Suppressor macrophage (primary cell): Measurements from ENCODE around the gene IRF8.
"Not testable (repeated sequence)": the region's sequence is repeated elsewhere in the genome, so short reads cannot be mapped to it uniquely, and the experiment has no call there.

Source experiments
- DNase-seq, 4 experiments: peaks; one replicate each; pipeline ENCODE4 v3.0.0-alpha.2; 2020 to 2022

IRF8 gene

DNA sequence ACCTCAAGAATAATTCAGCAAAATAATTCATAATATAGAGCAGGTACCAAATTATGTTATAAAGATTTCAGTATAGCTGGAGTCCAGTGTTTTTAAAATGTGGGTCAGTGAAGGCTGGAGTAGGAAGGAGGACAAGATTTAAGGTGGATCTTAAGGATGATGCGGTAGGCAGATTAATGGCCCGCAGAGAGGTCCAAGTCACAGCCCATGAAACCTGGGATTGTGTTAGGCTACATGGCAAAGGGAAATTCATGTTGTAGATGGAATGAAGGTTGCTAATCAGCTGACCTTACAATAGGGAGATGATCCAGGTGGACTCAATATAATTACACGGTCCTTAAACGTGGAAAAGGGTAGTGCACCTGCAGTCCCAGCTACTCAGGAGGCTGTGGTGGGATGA, 6.2 kb upstream of the IRF8 start:
- DNase-seq, result no peak

DNA sequence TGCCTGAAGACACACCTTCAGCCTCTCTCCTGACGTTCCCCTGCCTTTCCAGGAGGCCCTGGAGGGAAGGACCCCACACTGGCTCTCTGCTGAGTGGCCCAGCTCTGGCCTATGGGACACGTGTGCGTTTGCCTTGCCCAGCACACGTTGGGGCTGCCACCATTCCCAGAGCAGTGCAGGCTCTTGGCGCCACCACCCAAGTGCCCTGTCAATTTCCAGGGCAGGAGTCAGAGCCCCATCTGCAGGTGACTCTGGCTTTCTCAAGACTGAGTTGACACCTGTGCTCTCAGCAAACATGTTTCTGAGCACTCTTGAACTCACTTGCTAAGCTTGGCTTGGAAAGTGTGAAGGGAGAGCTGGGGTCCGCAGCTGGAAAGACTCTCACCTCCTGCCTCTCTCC, 4.7 kb upstream of the IRF8 start:
- no peak for DNase-seq

DNA sequence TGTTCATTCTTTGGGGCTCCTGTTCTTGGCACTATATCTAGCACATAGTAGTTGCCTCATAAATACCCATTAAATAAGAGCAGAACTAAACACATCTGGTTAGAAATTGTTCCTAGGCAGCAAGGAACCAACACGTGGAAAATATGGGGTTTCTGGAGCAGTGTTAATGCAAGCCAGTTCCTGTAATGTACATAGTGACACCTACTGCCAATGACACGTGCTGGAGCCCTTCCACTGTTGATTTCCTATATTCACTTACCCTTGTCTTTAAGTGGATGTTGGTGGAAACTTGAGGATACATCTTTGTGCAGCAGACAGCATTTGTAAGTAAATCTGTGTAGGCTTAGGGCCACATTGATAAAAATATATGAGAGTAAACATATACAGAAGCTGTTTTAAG, 1.6 kb upstream of the IRF8 start:
- peak; percentile 66 to 78 (median 72) for DNase-seq

DNA sequence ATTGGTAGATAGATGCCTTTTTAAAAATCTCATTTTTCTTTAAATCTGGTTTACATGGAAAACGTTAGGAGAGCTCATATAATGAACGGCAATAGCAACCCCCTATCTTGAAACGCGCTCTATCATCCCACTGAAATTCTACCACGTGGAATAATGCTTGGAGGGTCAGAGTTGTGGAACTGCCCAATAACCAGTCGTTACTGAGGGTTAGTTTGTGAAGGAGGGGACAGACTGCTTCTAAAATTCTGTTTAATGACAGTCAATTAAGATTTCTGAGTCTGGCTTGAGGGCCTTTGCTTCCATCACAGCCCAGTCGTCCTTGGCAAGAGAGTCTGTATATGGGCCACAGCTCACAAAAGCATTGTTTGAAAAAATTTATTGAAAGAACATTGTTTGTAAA, 482 bp downstream of the IRF8 start:
- no peak for DNase-seq

DNA sequence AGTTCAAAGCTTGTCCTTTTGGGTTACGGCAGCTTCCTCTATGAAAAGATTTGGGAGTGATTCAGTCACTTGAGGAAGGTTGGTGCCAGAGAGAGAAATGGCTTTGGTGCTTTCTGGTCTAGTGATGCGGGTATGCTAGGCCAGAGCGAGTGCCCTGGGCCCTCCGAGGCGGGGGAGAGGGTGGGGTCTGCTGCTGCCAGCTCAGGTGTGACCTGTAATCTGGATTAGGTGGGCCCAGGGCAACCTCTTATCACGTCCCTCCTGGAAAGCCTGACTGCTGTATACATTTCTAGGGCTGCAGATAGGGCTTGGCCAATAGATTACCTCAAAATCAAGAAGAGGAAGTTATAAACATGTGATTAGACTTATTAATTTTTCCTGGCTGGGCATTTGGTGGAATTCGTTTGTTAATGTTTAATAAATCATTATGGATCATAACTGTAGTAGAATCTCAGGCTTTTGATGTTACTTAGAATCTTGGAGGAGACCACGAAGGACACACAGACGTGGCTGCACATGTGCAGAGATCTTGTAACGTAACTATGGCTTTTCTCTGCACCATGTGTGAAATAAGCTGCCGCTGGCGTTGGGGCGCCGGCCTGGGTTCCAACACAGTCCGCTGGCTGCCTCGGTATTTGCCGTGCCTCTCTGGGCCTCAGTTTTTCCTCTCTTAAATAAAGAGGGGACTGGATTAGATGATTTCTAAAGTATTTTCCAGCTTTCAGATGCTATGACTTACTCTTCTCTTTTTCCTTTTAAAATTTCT, 1.2 kb downstream of the IRF8 start:
- DNase-seq, result peak in 3 of 4 experiments; percentile 55 to 63 (median 60)

DNA sequence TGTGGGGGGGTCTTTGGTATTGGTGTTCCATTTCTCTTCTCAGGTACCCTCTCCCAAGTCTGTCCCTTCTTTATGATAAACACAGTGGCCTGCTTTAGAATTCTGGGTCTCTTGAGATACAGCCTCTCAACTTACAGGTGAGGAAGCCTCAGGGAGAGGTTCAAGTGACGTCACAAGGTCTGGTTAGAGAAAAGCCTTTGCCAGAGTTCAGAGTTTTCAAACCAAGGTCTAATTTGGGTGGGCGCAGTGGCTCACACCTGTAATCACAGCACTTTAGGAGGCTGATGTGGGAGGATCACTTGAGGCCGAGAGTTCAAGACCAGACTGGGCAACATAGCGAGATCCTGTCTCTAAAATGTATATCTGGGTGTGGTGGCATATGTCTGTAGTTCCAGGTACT, 2.1 kb downstream of the IRF8 start:
- no peak for DNase-seq

DNA sequence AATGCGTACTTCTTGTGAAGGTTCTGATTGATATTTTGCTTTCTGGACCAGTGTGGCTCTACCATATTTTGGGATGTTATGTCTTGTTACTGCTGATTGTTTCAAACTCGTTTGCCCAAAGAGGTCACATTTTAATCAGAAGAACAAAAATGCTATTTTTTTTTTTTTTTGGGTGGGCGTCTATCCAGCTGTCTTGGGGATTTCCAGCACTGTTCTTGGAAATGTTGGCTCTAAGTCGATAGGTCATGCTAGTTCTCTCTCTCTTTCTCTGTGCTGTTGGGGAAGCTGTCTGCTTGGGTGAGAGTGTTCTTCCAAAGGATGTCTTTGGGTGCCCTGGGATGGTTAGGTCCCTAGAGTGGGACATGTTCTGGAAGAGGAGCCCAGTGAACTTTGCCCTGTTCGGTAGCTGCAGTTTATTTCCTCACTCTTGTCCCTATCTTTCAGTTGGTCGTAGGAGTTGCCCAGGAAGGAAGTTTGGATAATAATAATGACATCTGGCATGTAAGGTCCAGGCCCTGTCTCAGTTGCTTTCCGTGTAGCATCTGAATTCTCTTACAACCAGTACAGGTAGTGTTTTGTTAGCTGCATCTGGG, 2.9 kb downstream of the IRF8 start:
- DNase-seq, result peak in 3 of 4 experiments; percentile 47 to 66 (median 54)

DNA sequence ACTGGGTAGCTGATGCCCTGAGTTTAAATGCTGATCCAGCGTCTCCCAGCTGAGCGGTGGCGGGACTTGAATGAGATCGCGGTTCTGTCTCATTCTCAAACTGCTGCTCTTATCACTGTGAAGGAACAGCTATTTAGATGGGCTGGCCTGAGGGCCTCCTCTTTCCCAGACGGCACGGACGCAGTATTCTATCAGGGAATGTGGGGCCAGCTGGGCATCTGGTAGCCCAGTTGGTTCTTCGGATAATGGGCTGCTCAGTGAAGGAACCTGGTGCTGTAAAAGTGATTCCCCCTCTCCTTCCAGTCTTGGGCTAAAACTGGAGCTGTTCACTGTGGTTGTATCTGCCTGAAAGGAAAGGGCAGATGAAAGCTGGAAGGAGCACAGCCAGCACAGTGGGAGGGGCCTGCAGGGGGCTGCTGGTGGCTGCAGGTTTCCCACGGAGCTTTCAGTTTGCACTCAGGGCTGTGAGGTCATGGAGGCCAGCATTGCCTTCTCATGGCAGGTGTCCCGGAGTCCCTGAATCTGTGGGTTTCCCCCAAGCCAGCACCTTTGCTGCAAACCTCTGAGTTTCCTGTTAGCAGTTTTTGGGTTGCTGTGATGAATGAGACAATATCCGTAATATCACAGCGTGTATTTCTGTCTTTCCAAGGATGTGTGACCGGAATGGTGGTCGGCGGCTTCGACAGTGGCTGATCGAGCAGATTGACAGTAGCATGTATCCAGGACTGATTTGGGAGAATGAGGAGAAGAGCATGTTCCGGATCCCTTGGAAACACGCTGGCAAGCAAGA, 3.6 kb downstream of the IRF8 start:
- DNase-seq, result peak in 1 of 4 experiments; percentile 36

DNA sequence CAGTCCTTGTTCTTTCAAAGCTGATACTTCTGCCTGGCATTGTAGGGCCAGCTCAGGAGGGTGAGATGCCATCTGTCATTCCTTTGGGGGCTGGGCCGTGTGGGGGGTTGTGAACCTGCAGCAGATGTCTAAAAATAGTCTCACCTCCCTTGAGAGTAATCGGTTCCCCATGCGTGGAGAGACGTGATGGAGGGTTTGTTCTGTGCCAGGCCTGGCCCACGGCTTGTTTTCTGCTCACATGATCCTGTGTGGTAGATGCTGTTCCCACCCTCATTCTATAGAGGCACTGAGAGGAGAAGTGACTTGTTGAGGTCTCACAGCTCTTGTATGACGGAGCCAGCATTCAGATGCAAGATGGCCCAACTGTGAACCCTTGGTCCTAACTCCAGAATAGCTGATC, 4.6 kb downstream of the IRF8 start:
- peak; percentile 60 to 74 (median 64) for DNase-seq

DNA sequence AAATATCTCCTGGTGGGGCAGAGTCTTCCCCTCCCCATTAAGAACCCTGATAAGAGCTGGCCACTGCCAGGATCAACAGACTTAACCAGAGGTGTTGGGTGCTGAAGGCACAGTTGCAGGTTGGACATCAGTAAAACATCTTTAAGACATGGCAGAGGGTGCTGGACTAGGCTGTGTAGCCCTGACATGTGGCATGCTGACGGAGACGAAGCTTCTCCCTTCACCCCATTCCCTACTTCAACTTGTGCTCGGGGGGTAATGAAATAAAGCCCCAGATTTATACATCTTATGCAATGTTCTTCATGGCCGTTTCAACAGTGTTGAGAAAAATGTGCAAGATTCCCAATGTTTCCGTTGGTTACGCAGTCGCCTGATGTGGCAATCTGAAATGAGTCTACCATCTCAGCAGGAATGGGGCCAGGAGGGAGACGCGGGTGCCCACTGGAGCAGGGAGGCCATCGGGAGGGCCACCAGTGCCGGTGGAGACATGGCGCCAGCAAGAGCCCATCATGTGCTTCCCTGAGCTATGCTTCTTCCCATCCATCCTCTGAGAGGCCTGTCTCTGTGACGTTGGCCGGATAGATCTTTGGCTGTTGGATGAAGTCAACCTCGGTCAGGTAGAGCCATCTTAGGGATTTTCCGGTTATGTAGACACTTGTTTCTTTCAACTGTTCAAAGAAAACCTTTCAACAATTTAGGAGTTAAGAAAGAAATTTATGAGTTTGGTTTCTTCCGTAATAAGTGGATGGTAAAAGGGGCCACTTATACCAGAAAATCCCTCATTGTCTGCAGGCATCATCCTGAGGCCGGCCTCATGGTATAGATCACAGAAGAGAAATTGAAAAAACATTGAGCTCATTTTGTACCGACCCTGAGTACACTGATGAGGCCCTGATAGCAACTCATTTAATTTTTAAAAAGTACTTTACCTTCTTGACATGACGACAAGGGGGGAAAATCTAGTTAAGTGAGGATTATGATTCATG, 6.4 kb downstream of the IRF8 start:
- DNase-seq, result peak; percentile 54 to 67 (median 64)

DNA sequence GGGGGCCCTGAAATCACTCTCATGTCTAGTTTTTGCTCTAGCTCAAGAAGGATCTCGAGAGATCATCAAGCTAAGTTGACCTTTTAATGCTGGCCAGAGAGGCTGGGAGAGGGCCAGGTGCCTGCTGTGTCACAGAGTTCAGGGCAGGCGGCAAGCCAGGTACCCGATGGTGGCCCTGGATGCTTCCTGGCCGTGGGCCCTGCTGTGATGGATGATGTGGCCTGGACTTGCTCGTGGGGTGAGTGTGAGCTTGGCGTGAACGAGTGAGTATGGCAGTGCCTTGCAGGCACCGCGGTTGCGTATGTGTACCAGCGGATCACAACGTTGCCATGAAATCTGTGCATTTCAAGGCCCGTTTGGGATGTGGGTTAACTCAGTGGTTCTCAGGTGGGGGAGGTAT, 7.4 kb downstream of the IRF8 start:
- no peak for DNase-seq

DNA sequence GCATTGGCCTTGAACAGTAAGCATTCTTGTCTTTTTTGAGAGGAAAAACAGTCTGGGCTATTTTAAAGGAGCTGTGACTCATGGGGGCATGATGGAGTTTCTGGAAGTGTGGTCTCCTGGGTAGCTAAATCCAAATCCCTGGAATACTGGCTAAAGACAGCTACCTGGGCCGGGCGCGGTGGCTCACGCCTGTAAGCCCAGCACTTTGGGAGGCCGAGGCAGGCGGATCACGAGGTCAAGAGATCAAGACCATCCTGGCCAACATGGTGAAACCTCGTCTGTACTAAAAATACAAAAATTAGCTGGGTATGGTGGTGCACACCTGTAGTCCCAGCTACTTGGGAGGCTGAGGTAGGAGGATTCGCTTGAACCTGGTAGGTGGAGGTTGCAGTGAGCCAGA, 8.3 kb downstream of the IRF8 start:
- not testable (repeated sequence) for DNase-seq

DNA sequence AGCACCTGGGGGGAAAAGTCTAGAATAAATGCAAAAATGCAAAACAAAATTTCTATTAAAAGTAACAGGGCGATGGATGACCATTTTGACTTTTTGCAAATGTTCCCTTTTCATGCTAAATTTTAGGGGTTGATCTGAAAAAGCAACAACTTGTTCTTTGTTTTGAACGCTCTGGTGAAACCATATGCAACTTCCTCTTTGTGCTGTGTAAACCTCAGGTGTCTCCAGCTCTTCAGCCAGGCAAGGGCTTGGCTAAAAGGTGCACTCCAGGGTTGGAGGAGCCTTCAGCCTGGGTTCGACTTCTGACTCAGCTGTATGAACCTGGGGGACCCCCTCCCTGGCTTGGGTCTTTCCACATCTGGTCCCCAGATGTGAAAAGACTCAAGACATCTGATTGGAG, 9.5 kb downstream of the IRF8 start:
- peak; percentile 52 to 68 (median 60) for DNase-seq

DNA sequence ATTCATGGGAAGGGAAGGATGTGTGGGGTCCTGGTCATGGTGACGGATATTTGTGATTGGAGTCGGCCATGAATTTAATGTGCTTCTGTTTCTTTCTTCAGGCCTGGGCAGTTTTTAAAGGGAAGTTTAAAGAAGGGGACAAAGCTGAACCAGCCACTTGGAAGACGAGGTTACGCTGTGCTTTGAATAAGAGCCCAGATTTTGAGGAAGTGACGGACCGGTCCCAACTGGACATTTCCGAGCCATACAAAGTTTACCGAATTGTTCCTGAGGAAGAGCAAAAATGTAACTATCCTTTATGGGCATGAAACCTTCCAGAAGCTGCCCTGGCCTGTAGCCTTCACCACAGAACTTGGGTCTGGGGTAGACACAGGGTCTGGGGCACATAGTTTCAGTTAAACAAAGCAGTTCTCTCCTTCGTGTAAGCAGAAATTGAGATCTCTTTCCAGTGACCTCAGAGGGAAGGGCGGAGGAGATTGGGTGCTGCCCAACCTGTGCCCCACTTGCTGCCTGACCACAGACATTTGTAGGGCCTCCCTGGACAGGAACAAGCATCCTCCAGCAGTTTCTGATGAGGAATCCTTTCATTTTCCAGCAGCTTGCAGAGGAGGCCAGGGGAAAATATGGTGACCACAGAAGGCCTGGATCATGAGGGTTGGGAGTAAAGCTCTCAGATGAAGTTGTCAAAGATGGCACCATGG, 10.1 kb downstream of the IRF8 start:
- peak; percentile 82 to 91 (median 86) for DNase-seq

DNA sequence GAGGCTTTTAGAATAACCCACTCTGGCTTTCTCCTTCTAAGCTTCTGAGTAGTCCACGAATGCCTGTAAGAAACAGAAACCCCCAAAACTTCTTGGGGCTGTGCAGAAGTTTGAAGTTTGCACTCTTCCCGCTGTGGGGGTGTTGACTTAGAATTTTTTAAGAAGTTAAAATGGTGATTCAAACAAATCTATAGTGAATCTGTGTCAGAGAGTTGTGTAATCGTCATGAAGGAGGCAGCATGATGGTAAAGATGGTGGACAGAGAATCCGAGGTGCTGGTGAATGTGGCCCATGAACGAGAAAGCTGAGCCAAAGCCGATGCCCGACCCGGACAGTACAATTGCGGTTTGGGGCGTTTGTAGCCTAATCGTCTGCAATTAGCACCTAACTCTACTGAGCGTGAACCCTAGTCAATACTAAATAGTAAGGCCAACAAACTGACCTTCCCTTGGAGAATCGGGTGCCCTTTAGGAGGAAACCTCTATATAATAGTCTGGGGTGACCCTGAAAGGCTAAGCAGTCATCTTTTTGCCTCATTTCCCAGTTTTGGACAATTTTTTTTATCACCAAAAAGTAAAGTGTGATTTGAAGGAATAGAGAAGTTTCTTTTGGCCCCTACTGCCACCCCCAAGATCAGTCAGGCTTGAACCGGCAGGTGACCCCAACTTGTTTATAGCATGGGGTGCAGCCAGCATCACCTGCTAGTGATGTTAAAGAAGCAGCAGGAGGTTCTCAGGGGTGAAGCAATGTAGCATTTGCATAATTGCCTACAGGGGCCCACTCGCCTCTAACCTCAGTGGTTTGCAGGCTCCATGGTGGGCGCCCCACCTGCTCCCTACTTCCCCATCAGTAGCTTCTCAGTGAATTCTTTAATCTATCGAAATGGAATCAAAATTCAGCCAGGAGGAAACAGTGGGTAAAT, 11.2 kb downstream of the IRF8 start:
- peak in 1 of 4 experiments; percentile 37 for DNase-seq

DNA sequence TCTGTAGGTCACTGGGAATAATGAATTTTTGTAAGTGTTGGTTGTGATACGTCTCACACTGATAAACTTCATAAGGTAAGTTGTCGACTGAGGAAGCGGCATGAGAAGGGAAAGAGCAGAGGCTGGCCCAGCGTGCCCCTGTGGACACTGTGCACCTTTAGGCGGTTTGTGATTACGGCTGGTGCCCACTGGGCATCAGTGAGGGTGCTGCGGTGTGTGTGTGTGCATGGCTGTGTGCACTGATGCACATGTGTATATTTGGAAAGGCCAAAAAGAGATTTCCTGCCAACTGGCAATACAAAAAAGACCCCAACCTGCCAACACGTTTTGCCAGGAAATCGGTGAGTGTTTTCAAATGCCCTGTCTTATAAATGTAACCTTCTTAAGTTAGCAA, 11.9 kb downstream of the IRF8 start:
- DNase-seq, result no peak

DNA sequence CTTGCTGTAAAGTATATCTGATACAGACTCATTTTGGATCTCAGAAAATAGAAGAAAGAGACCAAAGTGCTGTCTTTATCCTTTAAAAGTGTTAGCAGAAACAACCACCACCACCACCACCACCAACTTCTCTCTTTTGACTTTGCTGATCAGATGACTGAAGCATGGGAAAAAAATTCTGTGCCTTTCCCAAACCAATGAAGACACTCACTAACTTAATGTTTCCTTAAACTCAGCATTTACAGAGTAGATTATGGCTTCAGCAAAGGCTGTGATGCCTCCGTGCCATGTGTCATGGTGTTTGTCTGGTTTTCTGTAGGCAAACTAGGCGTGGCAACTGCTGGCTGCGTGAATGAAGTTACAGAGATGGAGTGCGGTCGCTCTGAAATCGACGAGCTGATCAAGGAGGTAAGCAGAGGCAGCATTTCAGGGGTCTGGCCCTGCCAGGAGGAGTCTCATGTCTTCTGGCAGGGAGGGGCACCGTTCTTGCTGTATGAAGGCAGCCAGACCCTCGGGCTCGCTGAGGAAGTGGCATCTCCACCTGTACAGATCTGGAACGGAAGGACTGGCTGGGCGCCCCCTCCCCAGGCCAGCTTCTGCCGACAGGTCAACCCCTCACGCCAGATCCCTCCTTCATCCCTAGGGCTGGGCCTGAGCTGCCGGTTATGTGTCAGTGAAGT, 12.4 kb downstream of the IRF8 start:
- DNase-seq, result peak; percentile 73 to 88 (median 82)

DNA sequence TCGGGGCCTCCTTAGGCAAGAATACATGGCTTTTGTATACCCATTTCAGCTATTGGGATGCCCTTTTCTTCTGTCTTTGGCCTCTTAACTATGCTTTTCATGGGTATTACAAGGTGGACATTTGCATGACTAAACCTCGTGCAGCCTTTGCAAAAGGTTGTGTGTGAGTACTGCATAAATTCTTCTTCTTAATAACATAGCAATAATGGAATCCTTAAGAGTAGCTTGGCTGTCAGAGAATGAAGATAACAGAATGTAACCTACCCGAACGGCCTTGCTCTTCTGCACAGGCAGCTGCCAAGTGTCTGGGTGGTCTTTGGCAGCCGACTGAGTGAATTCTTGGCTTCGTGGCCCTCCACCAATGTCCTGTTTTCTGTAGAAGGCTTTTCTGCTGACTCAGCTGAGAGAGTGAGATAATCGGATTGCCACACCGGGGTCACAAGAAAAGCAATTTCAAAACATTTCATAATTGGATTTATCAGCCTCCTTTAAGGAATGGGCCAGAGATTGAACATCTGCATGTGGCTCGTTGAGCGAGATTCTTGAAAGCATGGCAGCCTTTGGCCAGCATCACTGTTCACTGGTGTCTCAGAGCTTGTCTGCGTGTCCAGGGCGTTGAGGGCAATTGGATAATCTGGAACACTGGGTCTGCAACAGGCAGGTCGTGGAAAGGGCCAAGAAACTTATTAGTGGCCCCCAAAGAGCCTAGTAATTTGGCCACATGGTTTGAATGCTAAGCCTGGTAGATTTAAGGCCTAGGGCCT, 13.4 kb downstream of the IRF8 start:
- peak; percentile 82 to 94 (median 89) for DNase-seq

DNA sequence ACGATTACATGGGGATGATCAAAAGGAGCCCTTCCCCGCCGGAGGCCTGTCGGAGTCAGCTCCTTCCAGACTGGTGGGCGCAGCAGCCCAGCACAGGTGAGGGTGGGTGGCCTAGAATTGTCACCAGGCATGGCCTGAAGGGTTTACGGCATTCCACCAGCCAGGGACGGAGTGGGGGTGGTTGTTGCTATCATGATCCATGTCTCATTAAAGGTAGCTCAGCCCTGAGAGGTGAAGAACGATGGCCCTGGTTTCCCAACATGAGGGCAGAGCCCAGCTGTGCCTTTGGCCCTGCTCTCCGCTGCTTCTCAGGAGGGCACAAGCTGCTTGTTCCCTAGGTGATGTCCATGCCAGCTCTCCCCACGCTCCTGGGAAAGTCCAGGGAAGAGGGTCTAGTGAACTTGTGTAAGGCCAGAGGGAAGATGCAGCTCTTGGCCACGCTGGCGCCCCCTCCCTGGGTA, 14.2 kb downstream of the IRF8 start:
- no peak for DNase-seq
